ENCODE results near the gene HDLBP. TPM values are rescaled to one million over a fixed set of nuclear protein-coding genes. Genes with fewer than 3 reads are reported as not detected.
"Not testable (repeated sequence)": the region's sequence is repeated elsewhere in the genome, so short reads cannot be mapped to it uniquely, and the experiment has no call there.

HDLBP gene
- total and polyA plus RNA-seq, 5 donors, result 265 to 394 (median 373) TPM

DNA sequence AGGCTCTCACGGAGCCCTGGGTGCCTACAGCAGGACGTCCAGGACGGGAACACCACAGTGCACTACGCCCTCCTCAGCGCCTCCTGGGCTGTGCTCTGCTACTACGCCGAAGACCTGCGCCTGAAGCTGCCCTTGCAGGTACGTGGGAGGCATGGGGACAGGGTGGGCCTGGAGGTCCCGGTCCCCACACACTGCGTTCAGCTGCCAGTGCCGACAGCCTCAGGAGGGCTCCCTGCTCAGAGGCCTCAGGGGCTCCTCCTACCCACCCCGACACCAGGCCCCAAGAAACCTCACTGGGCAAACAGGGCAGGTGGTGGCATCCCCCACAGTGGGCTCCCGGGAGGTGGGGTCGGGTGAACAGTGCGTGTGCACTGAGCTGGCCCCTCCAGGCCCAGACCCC is 116.2 kb downstream of the HDLBP start:
- DNase-seq, result peak; percentile 5 to 49 (median 39)

DNA sequence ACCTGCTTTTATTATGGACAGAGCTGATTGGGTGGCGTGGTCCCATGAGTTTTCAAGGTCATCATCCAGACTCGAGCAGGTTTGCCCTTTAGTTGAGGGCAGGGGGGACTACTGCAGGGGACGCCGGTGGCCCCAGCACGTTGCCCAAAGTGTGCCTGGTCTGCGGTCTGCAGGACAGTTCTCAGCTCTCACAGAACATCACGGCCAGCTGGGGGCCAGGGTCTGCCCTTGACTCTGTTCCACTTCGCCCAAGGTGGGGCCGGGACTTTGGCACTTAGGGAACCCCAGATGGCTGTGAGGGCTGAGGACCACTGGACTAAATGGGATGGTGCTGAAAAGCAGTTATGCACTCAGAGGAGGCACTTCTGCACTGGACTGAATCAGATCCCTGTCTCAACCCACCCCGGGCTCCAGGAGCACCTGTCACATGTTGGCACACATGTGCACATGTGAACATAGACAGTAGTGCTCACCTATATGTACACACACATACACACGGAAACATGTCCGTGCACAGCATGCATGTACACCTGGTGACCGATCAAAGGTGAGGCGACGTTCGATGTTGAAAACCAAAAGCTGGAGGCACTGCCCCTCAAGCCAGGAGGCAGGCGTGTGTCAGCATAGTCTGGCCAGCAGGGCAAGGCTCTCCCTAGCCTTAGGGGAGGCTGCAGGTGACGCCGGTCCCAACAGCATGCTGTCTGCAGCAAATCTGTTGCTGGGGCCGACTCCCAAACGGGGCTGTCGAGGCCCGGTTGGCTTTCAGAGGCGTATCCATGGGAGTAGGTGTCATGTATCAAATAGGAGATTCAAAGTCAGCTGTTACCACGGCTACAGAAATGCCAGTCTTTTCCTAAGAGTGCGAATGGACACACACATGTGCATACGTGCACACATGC is 116.8 kb downstream of the HDLBP start:
- Histone ChIP-seq H3K27me3 (ENCODE audit: control insufficient read depth, insufficient read depth) (no peaks in the 10 kb centered on the region), H3K4me3 (ENCODE audit: low read length) (no peak overlapping the region), H3K9me3 (ENCODE audit: control insufficient read depth, low read length) (no peaks in the 10 kb centered on the region), H3K27ac (ENCODE audit: low read length) (no peak overlapping the region), H3K4me1 (ENCODE audit: control insufficient read depth, insufficient read depth, low read length) (no peaks in the 10 kb centered on the region)
- intact Hi-C loops (cut with DNase I), result no loop called here
- DNase-seq (peak; percentile 1 to 38 (median 35)), ATAC-seq (no peak)
- WGBS, result 79% methylated on average over 27 of the region's 27 CpGs

More for the DNA sequence above, 116.2 kb downstream of the HDLBP start:
- ATAC-seq, result no peak
- Histone ChIP-seq H3K4me3 (ENCODE audit: low read length) (no peak overlapping the region), H3K27ac (ENCODE audit: low read length) (no peak overlapping the region), H3K9me3 (ENCODE audit: control insufficient read depth, low read length) (no peaks in the 10 kb centered on the region), H3K4me1 (ENCODE audit: control insufficient read depth, insufficient read depth, low read length) (no peaks in the 10 kb centered on the region), H3K27me3 (ENCODE audit: control insufficient read depth, insufficient read depth) (no peaks in the 10 kb centered on the region)
- WGBS, result 80% methylated on average over 16 of the region's 16 CpGs
- intact Hi-C loops (cut with DNase I), result no loop called here

DNA sequence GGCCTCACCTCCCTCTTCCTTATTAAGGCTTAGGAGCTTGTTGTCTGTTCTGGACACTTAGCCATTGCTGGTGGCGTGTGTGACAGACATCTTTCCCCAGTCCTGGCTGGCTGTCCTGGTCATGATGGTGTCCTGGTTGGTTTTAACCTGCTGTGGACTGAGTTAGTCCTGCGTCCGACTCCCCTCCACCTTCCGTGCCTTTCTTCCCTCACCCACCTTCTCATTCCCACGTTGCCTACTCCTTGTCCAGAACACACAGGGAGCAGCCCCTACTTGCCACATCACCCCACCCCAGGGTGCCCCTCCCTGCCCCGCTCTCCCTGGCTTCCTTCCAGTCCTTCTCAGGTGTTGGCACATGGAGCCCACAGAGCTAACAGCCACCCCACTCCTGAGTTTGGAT is 117.5 kb downstream of the HDLBP start:
- 92% methylated on average over 6 of the region's 6 CpGs for WGBS
- Histone ChIP-seq H3K4me3 (ENCODE audit: low read length) (no peak overlapping the region), H3K9me3 (ENCODE audit: control insufficient read depth, low read length) (no peaks in the 10 kb centered on the region), H3K27ac (ENCODE audit: low read length) (no peak overlapping the region), H3K4me1 (ENCODE audit: control insufficient read depth, insufficient read depth, low read length) (no peaks in the 10 kb centered on the region), H3K27me3 (ENCODE audit: control insufficient read depth, insufficient read depth) (no peaks in the 10 kb centered on the region)
- intact Hi-C loops (cut with DNase I), result no loop called here
- DNase-seq (peak in 2 of 3 donors; percentile 6 to 31), ATAC-seq (no peak)

DNA sequence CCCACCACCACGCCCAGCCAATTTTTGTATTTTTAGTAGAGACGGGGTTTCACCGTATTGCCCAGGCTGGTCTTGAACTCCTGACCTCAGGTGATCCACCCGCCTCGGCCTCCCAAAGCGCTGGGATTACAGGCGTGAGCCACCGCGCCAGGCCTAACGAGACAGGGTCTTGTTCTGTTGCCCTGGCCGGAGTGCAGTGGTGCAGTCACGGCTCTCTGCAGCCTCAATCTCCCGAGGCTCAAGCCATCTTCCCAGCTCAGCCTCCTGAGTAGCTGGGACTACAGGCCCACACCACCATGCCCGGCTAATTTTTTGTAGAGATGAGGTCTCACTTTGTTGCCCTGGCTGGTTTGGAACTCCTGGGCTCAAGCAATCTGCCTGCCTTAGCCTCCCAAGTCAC is 118.2 kb downstream of the HDLBP start:
- WGBS, result 95% methylated on average over 14 of the region's 14 CpGs
- peak in 2 of 3 donors; percentile 4 to 10 for DNase-seq
- H3K4me3 ChIP-seq (ENCODE audit: low read length); H3K27ac ChIP-seq (ENCODE audit: low read length); H3K9me3 ChIP-seq (ENCODE audit: control insufficient read depth, low read length); H3K4me1 ChIP-seq (ENCODE audit: control insufficient read depth, insufficient read depth, low read length); ATAC-seq; intact Hi-C loops (cut with DNase I); H3K27me3 ChIP-seq (ENCODE audit: control insufficient read depth, insufficient read depth): not testable (repeated sequence)

DNA sequence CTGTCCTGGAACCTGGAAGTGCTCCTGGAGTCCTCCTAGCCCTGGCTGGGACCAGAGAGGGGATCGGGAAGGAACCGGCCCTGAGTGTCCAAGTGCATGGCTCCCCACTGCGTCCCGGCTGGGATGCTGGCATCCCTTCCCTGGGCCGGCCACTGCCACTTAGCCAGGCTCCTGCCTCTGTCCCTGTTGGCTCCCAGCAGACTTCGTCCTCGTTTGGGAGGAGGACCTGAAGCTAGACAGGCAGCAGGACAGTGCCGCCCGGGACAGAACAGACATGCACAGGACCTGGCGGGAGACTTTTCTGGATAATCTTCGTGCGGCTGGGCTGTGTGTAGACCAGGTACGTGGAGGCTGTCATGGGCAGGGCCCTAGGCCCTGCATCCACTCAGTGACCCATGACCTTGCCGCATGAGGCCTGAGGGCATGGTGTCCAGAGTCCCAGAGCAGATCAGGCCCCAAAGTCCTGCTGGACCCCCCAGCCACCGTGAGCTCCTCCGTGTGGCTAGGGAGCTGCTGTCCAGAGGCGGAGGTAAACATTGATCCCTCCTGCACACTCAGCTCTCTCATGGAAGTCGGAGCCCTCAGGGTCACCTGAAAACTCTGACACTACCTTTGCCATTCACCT is 119.9 kb downstream of the HDLBP start:
- WGBS, result 86% methylated on average over 18 of the region's 18 CpGs
- Histone ChIP-seq H3K27ac (ENCODE audit: low read length) (no peak overlapping the region), H3K9me3 (ENCODE audit: control insufficient read depth, low read length) (no peaks in the 10 kb centered on the region), H3K4me1 (ENCODE audit: control insufficient read depth, insufficient read depth, low read length) (no peaks in the 10 kb centered on the region), H3K4me3 (ENCODE audit: low read length) (no peak overlapping the region), H3K27me3 (ENCODE audit: control insufficient read depth, insufficient read depth) (no peaks in the 10 kb centered on the region)
- DNase-seq (peak; percentile 9 to 39 (median 22)), ATAC-seq (no peak)
- intact Hi-C loops (cut with DNase I), result no loop called here

DNA sequence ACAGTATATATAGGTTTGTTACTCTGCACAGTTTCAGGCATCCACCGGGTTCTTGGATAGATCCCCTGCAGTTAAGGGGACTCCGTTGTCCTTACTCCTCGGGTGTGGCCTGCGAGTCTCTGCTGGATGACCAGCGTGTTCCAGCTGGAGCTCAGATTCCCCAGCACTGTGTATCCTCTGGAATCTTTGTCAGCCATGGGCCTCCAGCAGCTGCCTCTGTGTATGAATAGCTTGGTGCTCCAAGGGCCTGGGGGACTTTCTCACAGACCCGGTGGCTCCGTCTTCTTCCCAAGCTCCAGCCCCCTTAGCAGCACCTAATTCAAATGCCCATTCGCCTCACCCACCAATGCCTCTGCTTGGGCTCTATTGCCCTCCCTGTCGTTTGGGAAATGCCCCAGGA is 120.7 kb downstream of the HDLBP start:
- no peaks in the 10 kb centered on the region for H3K4me1 ChIP-seq (ENCODE audit: control insufficient read depth, insufficient read depth, low read length)
- WGBS, result 73% methylated on average over 9 of the region's 9 CpGs
- no peaks in the 10 kb centered on the region for H3K27me3 ChIP-seq (ENCODE audit: control insufficient read depth, insufficient read depth)
- no peak overlapping the region for H3K27ac ChIP-seq (ENCODE audit: low read length)
- DNase-seq (peak in 1 of 3 donors; percentile 12), ATAC-seq (no peak)
- no peak overlapping the region for H3K4me3 ChIP-seq (ENCODE audit: low read length)
- intact Hi-C loops (cut with DNase I), result no loop called here
- no peaks in the 10 kb centered on the region for H3K9me3 ChIP-seq (ENCODE audit: control insufficient read depth, low read length)

DNA sequence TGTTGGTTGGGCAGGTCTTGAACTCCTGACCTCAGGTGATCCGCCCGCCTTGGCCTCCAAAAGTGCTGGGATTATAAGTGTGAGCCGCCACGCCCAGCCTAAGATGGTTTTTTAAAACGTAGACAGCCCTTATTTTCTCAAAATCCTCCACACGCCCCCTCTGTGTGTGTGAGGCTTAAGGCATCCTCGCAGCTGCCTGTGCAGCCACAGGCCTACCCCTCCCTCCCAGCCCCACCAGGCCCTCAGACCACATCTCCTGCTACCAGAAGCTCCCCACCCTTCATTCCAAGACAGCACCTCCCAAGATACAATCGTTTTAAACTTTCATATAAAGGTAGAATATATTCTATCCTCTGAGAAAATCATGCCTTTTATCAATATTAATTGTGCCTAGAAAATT is 122.2 kb downstream of the HDLBP start:
- intact Hi-C loops (cut with DNase I), result no loop called here
- Histone ChIP-seq H3K9me3 (ENCODE audit: control insufficient read depth, low read length) (no peaks in the 10 kb centered on the region), H3K4me1 (ENCODE audit: control insufficient read depth, insufficient read depth, low read length) (no peaks in the 10 kb centered on the region), H3K27me3 (ENCODE audit: control insufficient read depth, insufficient read depth) (no peaks in the 10 kb centered on the region), H3K27ac (ENCODE audit: low read length) (no peak overlapping the region), H3K4me3 (ENCODE audit: low read length) (no peak overlapping the region)
- no peak for ATAC-seq
- no peak for DNase-seq
- 82% methylated on average over 8 of the region's 8 CpGs for WGBS

DNA sequence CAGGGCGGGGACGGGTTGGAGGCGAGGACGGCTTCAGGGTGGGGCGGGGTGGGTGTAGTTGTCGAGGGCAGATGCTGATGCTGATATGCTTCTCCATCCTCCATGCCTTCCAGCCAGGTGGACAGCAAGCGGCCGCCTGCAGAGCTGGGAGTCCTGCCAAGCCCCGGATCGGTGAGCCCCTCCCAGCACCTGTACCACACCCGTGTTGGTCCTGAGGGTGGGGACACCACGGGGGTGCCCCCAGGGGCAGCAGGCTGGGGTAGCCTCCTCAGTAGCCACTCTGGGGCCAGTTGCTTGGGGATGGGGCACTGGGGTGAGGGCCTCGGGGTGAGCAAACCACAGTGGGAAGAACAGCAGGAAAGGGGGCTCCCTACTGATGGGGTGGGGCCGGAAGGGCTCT is 124.4 kb downstream of the HDLBP start:
- WGBS, result 78% methylated on average over 14 of the region's 14 CpGs
- peak in 1 of 3 donors; percentile 32 for DNase-seq
- Histone ChIP-seq H3K27me3 (ENCODE audit: control insufficient read depth, insufficient read depth) (no peaks in the 10 kb centered on the region), H3K4me3 (ENCODE audit: low read length) (no peak overlapping the region), H3K4me1 (ENCODE audit: control insufficient read depth, insufficient read depth, low read length) (no peaks in the 10 kb centered on the region), H3K27ac (ENCODE audit: low read length) (no peak overlapping the region), H3K9me3 (ENCODE audit: control insufficient read depth, low read length) (no peaks in the 10 kb centered on the region)
- ATAC-seq, result no peak
- intact Hi-C loops (cut with DNase I), result no loop called here

DNA sequence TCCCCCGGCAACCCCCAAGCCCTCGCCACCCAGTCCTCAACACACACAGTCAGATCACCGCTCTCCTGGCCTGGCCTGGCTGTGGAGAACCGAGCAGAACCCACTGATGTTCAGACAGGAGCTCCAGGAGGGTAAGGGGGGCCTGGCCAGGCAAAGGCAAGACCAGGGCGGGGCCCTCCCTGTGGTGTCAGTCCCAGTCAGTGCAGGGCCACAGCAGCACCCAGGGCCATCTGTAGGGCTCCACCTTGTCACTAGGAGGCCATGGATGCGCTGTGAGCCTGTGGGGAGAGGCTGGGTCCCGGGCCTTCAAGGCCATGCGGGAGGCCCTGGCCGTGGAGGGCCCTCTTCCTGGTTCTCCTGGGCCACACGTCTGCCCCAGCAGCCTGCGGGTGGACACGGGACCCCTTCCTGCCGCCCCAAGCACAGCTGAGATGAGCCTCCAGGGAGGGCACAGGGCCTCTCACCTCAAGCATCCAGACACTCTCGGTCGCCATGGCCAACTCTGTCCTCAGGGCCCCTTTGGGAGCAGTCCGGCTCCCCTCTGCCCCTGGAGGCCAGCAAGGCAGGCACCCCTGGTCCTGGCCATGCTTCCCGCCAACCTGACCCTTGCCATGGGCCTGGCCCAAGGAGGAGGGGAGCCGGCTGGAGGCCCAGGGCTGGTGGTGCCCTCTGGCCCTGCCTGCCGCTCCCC is 125.0 kb downstream of the HDLBP start:
- Histone ChIP-seq H3K9me3 (ENCODE audit: control insufficient read depth, low read length) (no peaks in the 10 kb centered on the region), H3K4me1 (ENCODE audit: control insufficient read depth, insufficient read depth, low read length) (no peaks in the 10 kb centered on the region), H3K4me3 (ENCODE audit: low read length) (no peak overlapping the region), H3K27me3 (ENCODE audit: control insufficient read depth, insufficient read depth) (no peaks in the 10 kb centered on the region), H3K27ac (ENCODE audit: low read length) (no peak overlapping the region)
- DNase-seq (peak in 1 of 3 donors; percentile 41), ATAC-seq (peak in 1 of 2 donors; percentile 7)
- 87% methylated on average over 19 of the region's 19 CpGs for WGBS
- intact Hi-C loops (cut with DNase I), result no loop called here

DNA sequence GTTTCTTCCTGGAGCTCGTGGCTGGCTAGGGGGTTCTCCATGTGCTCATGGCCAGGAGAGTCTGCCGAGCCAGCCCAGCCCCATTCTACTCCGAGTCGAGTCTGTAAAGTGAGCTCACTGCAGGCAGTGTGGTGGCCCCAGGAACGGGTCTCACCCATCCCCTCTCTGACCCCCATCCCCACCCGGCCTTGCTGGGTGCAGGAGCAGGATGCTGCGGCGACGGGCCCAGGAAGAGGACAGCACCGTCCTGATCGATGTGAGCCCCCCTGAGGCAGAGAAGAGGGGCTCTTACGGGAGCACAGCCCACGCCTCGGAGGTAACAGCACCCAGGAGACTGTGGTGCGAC is 125.6 kb downstream of the HDLBP start:
- WGBS, result 82% methylated on average over 15 of the region's 15 CpGs
- ATAC-seq, result no peak

More for the DNA sequence above, 125.6 kb downstream of the HDLBP start:
- DNase-seq, result peak in 1 of 3 donors; percentile 36
- no peak overlapping the region for H3K27ac ChIP-seq (ENCODE audit: low read length)
- no peaks in the 10 kb centered on the region for H3K9me3 ChIP-seq (ENCODE audit: control insufficient read depth, low read length)
- no peak overlapping the region for H3K4me3 ChIP-seq (ENCODE audit: low read length)
- H3K27me3 ChIP-seq (ENCODE audit: control insufficient read depth, insufficient read depth), result no peaks in the 10 kb centered on the region
- H3K4me1 ChIP-seq (ENCODE audit: control insufficient read depth, insufficient read depth, low read length), result no peaks in the 10 kb centered on the region
- intact Hi-C loops (cut with DNase I), result no loop called here
